GM10847 (cell line): ENCODE results near the gene CFHR4.
"Not testable (repeated sequence)": the region's sequence is repeated elsewhere in the genome, so short reads cannot be mapped to it uniquely, and the experiment has no call there.

ENCODE experiments used
- POLR2A ChIP-seq: IDR thresholded peaks from 2 replicates; pipeline ENCODE4 v1.6.1; 2011; ENCODE audit not compliant: insufficient read length; ENCODE audit errors: extremely low read depth

The CFHR4 gene

DNA sequence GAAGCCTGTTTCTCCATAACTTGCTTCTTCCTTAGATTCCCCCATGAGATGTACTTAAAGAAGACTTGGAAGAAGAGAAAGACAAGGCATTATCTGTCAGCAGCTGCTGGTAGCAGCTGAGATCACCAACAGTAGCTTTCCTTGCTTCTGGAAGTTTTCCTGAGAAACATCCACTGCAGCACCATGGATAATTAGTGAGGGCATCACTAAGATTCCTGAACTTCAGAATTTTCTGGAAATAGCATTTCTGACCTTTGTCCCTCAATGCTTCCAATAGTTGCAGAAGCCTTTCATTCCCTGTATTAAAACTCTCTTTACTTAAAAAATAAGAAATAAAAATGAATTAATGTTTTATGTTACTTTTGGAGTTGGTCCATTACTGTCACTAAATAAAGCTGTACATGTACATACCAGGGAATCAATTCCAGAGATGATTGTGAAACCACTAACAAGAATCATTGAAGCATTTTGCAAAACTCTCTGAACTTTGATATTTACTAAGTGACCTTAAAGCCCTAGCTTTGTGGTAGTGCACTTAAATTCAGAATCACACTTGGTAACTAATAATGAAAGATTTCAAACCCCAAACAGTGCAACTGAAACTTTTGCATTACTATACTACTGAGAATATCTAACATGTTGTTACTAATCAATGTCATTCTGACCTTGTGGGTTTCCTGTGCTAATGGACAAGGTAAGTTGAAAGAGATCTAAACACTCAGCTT, at the start of gene CFHR4:
CFHR4 (plus strand) TSS at position 538 of the 725 bp plus-strand sequence; CDS start at position 637, 99 bp downstream.
- TF ChIP-seq POLR2A = no peak

DNA sequence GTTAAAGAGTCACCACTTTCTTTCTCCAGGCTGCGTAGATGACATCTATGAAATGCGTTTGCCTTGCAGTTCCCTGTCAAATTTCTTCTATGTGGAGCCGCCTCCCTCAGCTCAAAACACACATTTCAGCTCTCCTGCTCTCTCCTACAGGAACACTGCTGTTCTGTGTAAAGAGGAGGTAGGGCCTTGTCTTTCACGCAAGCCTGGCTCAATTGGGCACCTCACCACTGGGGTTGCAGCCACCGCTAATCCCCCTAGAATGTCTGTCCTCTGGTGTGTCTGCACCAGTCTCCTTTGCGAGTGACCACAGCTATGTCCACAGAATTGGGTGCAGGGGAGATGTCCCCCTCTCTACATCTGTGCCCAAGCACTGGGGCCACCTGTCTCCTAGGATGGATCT, 31.8 kb upstream of the CFHR4 start:
- no peak for TF ChIP-seq POLR2A

DNA sequence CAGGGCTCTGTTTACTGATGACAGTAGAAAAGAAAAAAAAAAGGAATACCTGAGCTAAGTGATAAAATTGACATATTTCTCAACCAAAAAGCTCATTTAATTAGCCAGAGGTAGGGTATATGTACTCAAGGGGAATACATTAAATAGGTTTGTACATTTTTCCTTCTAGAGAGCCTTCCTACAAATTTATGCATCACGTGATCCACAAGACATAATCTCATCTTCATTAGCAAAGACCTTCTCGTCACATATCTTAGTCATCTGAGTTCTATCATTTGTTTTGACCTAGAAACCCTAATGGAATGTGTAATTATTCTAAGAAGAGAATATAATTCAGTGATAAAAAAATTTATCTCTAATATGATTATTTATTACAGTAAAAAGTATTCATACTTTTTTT, 30.7 kb upstream of the CFHR4 start:
- no peak for TF ChIP-seq POLR2A

DNA sequence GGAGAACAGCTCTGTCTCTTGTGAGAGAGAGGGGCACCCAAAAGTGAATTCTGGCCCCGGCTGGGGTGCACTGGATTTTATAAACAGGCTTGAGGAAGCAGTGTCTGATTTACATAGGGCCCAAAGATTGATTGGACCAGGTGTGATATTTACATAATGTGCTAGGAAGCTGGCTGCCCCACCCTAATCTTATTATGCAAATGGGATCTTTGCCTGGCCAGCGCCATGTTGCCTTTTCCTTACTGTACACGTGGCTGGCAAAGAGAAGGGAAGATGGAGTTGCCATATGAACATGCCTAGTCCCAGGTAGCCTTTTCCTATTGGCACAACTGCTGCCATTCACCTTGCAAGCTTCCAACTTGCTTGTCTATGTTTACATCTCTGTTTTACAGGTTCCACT, 29.0 kb upstream of the CFHR4 start:
- TF ChIP-seq POLR2A = no peak

DNA sequence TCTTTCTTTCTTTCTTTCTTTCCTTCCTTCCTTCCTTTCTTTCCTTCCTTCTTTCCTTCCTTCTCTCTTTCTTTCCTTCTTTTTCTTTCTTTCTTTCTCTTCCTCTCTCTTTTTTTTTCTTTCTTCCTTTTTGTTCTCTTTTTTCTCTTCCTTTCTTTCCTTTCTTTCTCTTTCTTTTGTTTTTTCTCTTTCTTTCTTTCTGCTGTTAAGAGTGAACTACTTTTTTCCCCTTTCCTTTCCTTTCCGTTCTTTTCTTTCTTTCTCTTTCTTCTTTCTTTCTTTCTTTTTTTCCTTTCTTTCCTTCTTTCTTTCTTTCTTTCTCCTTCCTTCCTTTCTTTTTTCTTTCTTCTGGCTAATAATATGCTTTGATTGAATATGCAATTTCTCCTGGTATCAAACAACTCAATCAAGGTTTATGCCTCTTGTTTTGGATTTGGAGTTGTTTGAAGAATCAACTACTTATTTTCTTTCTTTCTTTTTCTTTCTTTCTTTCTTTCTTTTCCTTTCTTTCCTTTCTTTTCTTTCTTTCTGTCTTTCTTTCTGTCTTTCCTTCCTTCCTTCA, 27.4 kb upstream of the CFHR4 start:
- TF ChIP-seq POLR2A = no peak

DNA sequence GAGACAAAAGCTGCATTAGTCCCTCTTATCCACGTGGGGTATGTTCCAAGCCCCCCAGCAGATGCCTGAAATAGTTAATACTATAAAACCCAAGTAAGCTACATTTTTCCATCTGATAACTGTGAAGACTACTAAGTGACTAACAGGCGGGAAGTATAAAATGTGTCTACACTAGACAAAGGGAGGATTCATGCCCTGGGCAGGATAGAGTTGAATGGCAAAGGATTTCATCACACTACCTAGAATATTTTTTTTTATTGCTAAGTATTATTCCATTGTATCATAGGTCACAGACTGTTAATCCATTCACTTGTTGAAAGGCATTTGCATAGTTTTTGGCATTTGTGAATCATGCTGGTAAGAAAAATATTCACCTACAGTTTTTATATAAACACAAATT, 26.4 kb upstream of the CFHR4 start:
- TF ChIP-seq POLR2A = no peak

DNA sequence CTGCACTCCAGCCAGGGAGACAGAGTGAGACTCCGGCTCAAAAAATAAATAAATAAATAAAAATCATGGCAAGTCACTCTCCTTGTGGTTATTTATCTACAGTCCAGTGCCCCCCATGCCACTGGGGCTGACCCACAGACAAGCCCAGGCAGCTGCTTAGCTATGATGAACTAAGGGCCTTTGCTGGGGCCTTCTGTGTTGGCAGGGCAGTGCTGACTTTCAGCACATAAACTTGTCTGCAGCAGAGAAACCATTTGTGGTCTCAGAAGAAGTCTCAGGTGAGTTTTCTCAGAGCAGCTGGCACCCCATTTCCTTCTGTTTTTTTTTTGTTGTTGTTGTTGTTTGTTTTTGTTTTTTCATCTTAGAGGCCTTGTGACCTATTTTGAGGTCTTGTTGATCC, 20.9 kb upstream of the CFHR4 start:
- TF ChIP-seq POLR2A = no peak

DNA sequence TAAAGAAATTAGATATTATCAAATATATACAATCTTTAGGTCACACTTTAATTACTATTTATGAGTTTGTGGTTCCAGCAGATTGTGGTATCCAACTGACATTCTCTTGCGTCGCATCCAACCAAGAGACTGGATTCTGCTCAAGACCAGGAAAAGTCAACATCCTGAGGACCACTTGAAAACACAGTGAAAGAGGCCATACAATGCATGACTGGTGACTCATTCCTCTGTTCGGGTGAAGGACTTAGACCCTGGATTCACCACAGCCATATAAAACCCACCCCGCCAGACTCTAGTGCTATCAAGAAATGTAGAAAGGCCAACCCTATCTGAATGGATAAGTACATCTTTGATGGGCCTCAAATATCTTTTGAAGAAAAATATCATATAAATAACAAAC, 14.5 kb upstream of the CFHR4 start:
- no peak for TF ChIP-seq POLR2A

DNA sequence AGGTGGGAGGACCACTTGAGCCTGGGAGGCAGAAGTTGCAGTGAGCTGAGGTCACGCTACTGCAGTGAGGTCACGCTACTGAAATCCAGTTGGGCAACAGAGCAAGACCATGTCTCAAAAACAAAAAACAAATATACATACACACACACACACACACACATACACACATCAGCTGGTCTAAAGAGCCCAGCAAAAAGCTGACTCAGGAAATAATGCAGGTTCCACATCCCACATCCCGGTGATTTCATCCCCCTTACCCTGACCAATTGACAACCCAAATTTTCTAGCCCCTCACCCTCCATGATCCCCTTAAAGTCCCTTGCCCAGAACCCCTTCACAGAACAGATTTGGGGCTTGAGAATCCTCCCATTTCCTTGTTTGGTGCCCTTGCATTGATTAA, 11.9 kb upstream of the CFHR4 start:
- TF ChIP-seq POLR2A = no peak

DNA sequence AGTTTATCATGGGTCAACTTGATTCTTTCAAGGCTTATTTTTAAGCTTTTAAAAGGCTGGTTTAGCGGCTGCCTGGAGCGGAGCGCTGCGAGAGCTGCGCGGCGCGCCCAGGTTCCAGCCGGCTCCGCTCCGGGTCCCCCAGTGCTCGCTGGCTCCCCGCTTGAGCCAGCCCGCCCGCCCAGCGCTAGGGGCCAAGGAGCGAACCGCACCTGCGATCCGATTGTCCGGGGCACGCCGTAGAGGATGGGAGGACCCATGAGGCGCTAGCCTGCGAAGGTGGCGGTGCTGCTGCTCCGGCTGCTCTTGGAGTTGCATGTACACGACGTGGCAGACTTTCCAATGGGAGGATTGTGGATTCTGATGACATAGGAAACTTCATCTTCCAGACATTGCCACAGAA, 9.9 kb upstream of the CFHR4 start:
- TF ChIP-seq POLR2A = no peak

DNA sequence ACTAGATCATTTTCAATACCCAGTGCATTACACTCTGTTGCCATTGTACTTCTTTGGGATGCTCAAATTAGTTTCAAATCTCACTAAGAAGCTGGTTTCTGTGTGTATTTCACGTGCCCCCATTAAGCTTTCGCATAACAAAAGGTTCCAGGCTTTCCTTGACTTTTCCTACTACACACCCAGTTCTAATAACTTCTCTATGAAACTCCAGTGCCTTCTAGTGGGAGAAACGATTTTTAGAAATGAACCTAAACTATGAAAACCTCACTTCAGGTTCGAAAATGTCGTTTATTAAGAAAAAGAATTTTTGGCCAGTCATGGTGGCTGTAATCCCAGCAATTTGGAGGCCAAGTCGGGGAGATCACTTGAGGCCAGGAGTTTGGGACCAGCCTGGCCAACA, 2.8 kb downstream of the CFHR4 start:
- no peak for TF ChIP-seq POLR2A

DNA sequence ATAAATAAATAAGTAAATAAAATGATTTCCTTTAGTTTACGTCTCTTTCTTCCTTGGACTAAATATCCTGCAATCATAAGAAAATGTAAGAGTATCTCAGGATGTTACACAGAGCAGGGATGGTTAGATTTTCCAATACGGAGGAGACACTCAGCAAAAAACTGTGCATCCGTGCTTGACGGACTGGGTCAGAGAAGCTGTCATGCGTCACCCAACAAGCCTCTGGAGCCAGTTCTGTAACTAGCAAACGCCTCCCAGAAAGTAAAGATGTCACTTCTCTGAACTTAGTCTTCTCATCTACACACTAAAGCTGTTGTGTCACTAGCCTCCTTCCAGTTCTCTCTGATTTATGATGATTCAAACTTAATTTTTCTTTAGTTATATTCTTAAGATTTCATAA, 3.4 kb downstream of the CFHR4 start:
- TF ChIP-seq POLR2A = no peak

DNA sequence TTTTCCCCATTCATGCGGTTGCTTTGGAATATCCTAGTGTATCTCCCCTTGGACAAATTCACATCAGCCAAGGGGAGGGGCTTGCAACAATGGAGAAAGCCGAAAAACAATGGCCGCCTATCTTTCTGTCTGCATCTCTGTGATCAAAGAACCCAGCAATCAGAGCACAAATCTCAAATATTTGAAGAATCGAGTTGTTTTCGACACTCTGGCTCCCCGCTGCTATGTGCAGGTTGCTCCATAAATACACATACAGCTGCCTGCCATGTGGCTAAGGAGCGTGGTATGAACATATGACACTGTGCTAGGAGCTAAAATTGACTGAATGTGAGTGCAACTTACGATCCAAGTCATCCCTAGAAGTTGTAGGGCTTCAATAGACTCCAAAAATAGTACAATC, 8.5 kb downstream of the CFHR4 start:
- TF ChIP-seq POLR2A = no peak

DNA sequence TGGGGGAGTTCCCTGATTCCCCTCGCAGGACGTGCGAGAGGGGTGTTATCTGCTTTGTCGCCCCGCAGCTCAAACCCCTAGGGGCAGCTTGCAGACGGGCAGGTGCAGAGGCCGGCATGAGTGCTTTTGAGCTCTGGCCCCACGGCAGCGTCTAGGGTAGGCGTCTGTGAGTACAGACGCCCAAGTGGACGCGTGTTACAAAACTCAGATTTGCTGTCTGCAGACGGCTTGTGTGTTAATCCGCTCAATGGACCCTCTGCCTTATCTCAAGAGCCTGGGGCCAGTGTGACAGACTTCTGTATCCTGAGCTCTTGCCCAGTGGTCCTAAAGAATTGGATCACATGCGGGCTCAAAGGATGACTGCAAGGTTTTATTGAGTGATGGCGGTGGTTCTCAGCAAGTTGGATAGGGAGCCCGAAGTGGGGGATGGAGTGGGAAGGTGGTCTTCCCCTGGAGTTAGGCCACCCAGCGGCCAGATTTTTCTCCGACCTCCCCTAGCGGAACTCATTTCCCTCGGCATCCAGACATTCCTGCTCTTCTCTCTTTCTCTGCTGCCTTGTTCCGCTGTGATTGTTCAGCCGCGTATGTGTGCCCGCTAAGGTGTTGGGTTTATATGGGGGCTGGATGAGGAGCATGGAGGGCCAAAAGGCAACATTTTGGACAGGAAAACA, 9.4 kb downstream of the CFHR4 start:
- TF ChIP-seq POLR2A = no peak

DNA sequence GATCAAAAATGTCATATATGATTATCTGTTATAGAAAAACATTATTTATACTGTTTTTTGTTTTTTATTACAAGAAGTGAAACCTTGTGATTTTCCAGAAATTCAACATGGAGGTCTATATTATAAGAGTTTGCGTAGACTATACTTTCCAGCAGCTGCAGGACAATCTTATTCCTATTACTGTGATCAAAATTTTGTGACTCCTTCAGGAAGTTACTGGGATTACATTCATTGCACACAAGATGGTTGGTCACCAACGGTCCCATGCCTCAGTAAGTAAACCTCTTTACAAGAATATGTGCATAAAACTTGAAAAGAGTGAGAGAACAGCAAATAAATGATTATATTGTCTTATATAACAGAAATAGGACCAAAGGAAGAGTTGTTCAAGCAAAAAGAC, 14.5 kb downstream of the CFHR4 start:
- TF ChIP-seq POLR2A = no peak

DNA sequence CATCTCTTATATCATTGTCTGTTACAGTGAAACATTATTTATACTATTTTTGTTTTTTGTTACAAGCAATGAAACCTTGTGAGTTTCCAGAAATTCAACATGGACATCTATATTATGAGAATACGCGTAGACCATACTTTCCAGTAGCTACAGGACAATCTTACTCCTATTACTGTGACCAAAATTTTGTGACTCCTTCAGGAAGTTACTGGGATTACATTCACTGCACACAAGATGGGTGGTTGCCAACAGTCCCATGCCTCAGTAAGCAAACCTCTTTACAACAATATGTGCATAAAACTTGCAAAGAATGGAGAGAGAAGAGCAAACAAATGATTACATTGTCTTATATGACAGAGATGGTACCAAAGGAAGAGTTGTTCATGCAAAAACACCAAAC, 22.4 kb downstream of the CFHR4 start:
- no peak for TF ChIP-seq POLR2A

DNA sequence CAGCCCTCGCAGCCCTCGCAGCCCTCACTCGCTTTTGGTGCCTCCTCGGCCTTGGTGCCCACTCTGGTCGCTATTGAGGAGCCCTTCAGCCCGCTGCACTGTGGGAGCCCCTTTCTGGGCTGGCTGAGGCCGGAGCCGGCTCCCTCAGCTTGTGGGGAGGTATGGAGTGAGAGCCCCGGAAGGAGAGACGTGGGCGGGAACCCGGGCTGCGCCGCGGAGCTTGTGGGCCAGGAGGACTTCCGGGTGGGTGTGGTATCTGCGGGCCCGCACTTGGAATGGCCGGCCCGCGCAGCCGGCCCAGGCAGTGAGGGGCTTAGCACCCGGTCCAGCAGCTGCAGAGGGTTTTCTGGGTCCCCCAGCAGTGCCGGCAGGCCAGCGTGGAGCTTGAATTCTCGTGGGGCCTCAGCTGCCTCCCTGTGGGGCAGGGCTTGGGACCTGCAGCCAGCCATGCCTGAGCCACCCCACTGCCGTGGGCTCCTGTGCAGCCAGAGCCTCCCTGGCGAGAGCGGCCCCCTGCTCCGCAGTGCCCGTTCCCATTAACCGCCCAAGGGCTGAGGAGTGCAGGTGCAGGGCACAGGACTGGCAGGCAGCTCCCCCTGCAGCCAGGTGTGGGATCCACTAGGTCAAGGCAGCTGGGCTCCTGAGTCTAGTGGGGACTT, 45.8 kb downstream of the CFHR4 start:
- no peak for TF ChIP-seq POLR2A

DNA sequence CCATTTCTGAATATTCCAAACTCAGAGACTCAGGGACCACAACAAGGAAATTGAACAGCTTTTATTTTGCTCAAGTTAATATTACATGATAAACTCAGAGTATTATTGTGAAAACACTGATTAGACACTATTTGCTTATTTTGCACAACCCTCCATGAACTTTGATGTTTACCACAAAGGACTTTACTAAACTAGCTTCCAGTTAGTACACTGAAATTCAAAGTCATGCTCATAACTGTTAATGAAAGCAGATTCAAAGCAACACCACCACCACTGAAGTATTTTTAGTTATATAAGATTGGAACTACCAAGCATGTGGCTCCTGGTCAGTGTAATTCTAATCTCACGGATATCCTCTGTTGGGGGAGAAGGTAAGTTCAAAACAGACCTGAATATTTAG, 55.7 kb downstream of the CFHR4 start, which contains the start of gene CFHR2:
CFHR2 (plus strand) TSS at position 171 of the 400 bp plus-strand sequence; CDS start at position 314, 143 bp downstream.
- not testable (repeated sequence) for TF ChIP-seq POLR2A
